K562 (cell line): ENCODE measurements around the gene RCOR2. TPM values are rescaled to one million over a fixed set of nuclear protein-coding genes. Genes with fewer than 3 reads are reported as not detected.

ENCODE experiments used
- BRD9 ChIP-seq: fragments of 450-650 bp; IDR thresholded peaks from 2 replicates; pipeline ENCODE4 v1.6.1; 2018; ENCODE audit warnings: low read depth; ENCODE audit not compliant: partially characterized antibody
- CBFB ChIP-seq: sonication (generic); formaldehyde crosslinking; IDR thresholded peaks from 2 replicates; pipeline ENCODE4 v1.4.0; 2020; ENCODE audit warnings: mild to moderate bottlenecking, missing genetic modification reagents
- CCAR2 ChIP-seq: fragments of 200-400 bp; formaldehyde crosslinking; IDR thresholded peaks from 2 replicates; pipeline ENCODE4 v1.6.1; 2017; ENCODE audit warnings: mild to moderate bottlenecking, low read depth, low read length
- CEBPZ ChIP-seq: fragments of 150-350 bp; IDR thresholded peaks from 2 replicates; pipeline ENCODE4 v1.6.1; 2014; ENCODE audit warnings: low read depth, mild to moderate bottlenecking, low read length, borderline replicate concordance
- CREB3L1 ChIP-seq: fragments of 450-650 bp; IDR thresholded peaks from 2 replicates; pipeline ENCODE4 v1.6.1; 2014; ENCODE audit warnings: low read depth, mild to moderate bottlenecking, moderate library complexity, borderline replicate concordance
- FOSL1 ChIP-seq: fragments of 200-800 bp; sonication (Bioruptor generic); conservative IDR thresholded peaks from 2 replicates; pipeline ENCODE4 v1.6.1; 2016; ENCODE audit warnings: missing genetic modification characterization, missing compliant biosample characterization
- HMG20A ChIP-seq: fragments of 450-650 bp; formaldehyde crosslinking; conservative IDR thresholded peaks from 2 replicates; pipeline ENCODE4 v1.4.0; 2020; ENCODE audit warnings: mild to moderate bottlenecking, mixed read lengths
- KDM5B ChIP-seq: fragments of 200-600 bp; sonication (generic); IDR thresholded peaks from 2 replicates; pipeline ENCODE4 v1.6.1; 2012; ENCODE audit warnings: low read depth, mild to moderate bottlenecking, moderate library complexity, low read length, control low read depth, inconsistent platforms; ENCODE audit not compliant: insufficient replicate concordance
- MBD1 ChIP-seq: fragments of 250-450 bp; sonication (Bioruptor Pico); IDR thresholded peaks from 2 replicates; pipeline ENCODE4 v1.8.0; 2022; ENCODE audit warnings: inconsistent platforms
- MCM2 ChIP-seq: fragments of 450-650 bp; IDR thresholded peaks from 2 replicates; pipeline ENCODE4 v1.6.1; 2017; ENCODE audit warnings: low read depth, mild to moderate bottlenecking
- NFE2 ChIP-seq: IDR thresholded peaks from 2 replicates; pipeline ENCODE4 v1.6.1; 2014; ENCODE audit warnings: antibody characterized with exemption, low read depth
- NFE2L1 ChIP-seq: fragments of 450-650 bp; IDR thresholded peaks from 2 replicates; pipeline ENCODE4 v1.6.1; 2016; ENCODE audit warnings: missing genetic modification characterization, low read depth, mild to moderate bottlenecking, missing compliant biosample characterization, moderate library complexity, borderline replicate concordance
- NFXL1 ChIP-seq: fragments of 450-650 bp; formaldehyde crosslinking; IDR thresholded peaks from 2 replicates; pipeline ENCODE4 v1.4.0; 2021; ENCODE audit warnings: mild to moderate bottlenecking
- PML ChIP-seq: IDR thresholded peaks from 2 replicates; pipeline ENCODE4 v1.6.1; 2012; ENCODE audit warnings: low read length, inconsistent platforms
- RCOR1 ChIP-seq, 2 experiments: IDR thresholded peaks; 2 replicates each; pipeline ENCODE4 v1.6.1; 2012; ENCODE audit warnings: low read depth in 2 of 2, low read length in 2 of 2, borderline replicate concordance in 1 of 2, improper control_type of control experiment in 1 of 2
- SETDB1 ChIP-seq: IDR thresholded peaks from one replicate; pipeline ENCODE4 v1.6.1; 2012; ENCODE audit warnings: low read length, control low read depth, inconsistent platforms
- SMARCB1 ChIP-seq: IDR thresholded peaks from 2 replicates; pipeline ENCODE4 v1.6.1; 2011; ENCODE audit warnings: improper control_type of control experiment, low read depth; ENCODE audit not compliant: insufficient read length
- SMARCC2 ChIP-seq: fragments of 450-650 bp; IDR thresholded peaks from 2 replicates; pipeline ENCODE4 v1.6.1; 2017; ENCODE audit warnings: antibody characterized with exemption, moderate library complexity, mild to moderate bottlenecking, low read depth
- TAL1 ChIP-seq: fragments of 450-650 bp; IDR thresholded peaks from 2 replicates; pipeline ENCODE4 v1.6.1; 2016; ENCODE audit warnings: mild to moderate bottlenecking
- TARDBP ChIP-seq: fragments of 450-650 bp; IDR thresholded peaks from 2 replicates; pipeline ENCODE4 v1.6.1; 2016
- TBL1XR1 ChIP-seq, 2 experiments: IDR thresholded peaks; 2 replicates each; pipeline ENCODE4 v1.6.1; 2012; ENCODE audit warnings: improper control_type of control experiment in 2 of 2, low read length in 2 of 2, mild to moderate bottlenecking in 1 of 2
- XRCC5 ChIP-seq: fragments of 200-400 bp; formaldehyde crosslinking; IDR thresholded peaks from 2 replicates; pipeline ENCODE4 v1.6.1; 2017; ENCODE audit warnings: low read depth, mild to moderate bottlenecking, low read length
- ZNF644 ChIP-seq: fragments of 200-800 bp; sonication (Bioruptor generic); IDR thresholded peaks from 2 replicates; pipeline ENCODE4 v1.6.1; 2016; ENCODE audit warnings: low read depth, missing genetic modification characterization, missing compliant biosample characterization
- polyA plus RNA-seq, 8 experiments: library from polyadenylated mRNA; depleted of rRNA in 4 of 8; stranded (reverse) in 5 of 8; unstranded in 3 of 8; fragments of >200 nt; fragmentation: Nextera tagmentation in 2 of 8; fragmentation: Illumina TruSeq in 1 of 8; extraction: Ambion mirVana in 2 of 8; extraction: Trizol in 1 of 8; gene quantifications; 2 replicates each; pipeline versions ENCODE4 v1.2.1 to v1.2.3, GENCODE V29; 2011 to 2014; ENCODE audit warnings: inconsistent platforms in 1 of 8, missing spikeins in 1 of 8
- total RNA-seq, 7 experiments: library from RNA; depleted of rRNA in 6 of 7; stranded (reverse); fragments of >200 nt in 6 of 7; fragmentation: Illumina TruSeq in 2 of 7; extraction: Trizol in 2 of 7; gene quantifications; 2 replicates each; pipeline versions ENCODE4 v1.2.1 to v1.2.3, GENCODE V29; 2011 to 2021; ENCODE audit warnings: low replicate concordance in 1 of 7
- TF ChIP-seq, protein P1 (sequence below): fragments of 250-450 bp; sonication (Bioruptor Pico); IDR thresholded peaks from 2 replicates; pipeline ENCODE4 v1.9.0; 2021; ENCODE audit warnings: mild to moderate bottlenecking

The RCOR2 gene
- total and polyA plus RNA-seq, 9 of the 15 experiments (the other 6 are each of a cell fraction or from before 2014, with no cell fraction given): 0.04 to 6.5 (median 2.5) TPM; not detected in 1

DNA sequence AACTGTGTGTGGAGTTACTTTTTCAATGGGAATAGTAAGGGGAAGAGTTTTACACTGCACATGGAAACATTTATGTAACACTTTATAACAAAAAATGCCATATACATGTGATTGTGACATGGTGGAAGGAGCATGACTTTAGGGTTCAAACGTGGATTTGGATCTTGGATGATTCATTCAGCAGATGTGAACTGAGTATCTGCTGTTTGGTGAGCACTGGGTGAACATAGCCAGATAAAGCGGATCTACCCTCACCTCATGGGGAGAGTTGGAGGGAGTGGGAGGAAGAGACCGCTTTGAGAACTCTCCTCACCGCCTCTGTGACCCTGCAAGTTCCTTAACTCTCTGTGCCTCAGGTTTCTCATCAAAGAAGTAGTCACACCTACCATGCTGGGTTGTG is 24.9 kb upstream of the RCOR2 start (continued):
- TF ChIP-seq FOSL1 (tag): peak; percentile 68
- TF ChIP-seq NFXL1 (CRISPR knock-in tag): no peak
- no peak for TF ChIP-seq TBL1XR1 (IDR thresholded peaks at IDR 0.05; ENCODE audit: low read length in 2 of 2)
- no peak for TF ChIP-seq MCM2
- no peak for TF ChIP-seq HMG20A (CRISPR knock-in tag)
- TF ChIP-seq CEBPZ: no peak
- no peak for TF ChIP-seq ZNF644
- 0 out of 2 replicates have a peak, but pooled peaks have one; percentile 21 for TF ChIP-seq SMARCC2
- no peak for TF ChIP-seq BRD9
- no peak for TF ChIP-seq SETDB1
- 0 out of 2 replicates have a peak, but pooled peaks have one; percentile 38 for TF ChIP-seq PML
- TF ChIP-seq TAL1: peak; percentile 20; the same call in 1 of the 2 replicates
- no peak for TF ChIP-seq CBFB (CRISPR knock-in tag)
- no peak for TF ChIP-seq NFE2
- TF ChIP-seq SMARCB1: no peak
- 0 out of 4 replicates have a peak, but pooled peaks of 1 of the 2 experiments have one; percentile 30 for TF ChIP-seq RCOR1 (IDR thresholded peaks at IDR 0.05; ENCODE audit: borderline replicate concordance in 1 of 2, low read depth in 2 of 2, low read length in 2 of 2)
- no peak for TF ChIP-seq NFE2L1 (tag)
- no peak for TF ChIP-seq MBD1 (CRISPR knock-in tag)
- TF ChIP-seq CREB3L1: no peak
- TF ChIP-seq CCAR2: no peak
- TF ChIP-seq KDM5B: no peak
- TF ChIP-seq TARDBP: no peak
- TF ChIP-seq, protein P1, sequence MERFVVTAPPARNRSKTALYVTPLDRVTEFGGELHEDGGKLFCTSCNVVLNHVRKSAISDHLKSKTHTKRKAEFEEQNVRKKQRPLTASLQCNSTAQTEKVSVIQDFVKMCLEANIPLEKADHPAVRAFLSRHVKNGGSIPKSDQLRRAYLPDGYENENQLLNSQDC (CRISPR knock-in tag): no peak
- TF ChIP-seq XRCC5: no peak
